Transverse colon (tissue), 4 donors: ENCODE results near the gene ATP6V1G1. TPM values are rescaled to one million over a fixed set of nuclear protein-coding genes. Genes with fewer than 3 reads are reported as not detected.

ENCODE experiments used
- DNase-seq: peaks from one replicate; pipeline ENCODE4 v3.0.0-alpha.2; 2019
- H3K27ac ChIP-seq, 4 donors: fragments of 200-600 bp; sonication (generic); 2 replicates each; pipeline ENCODE4 v1.5.1; 2016 to 2018; ENCODE audit warnings: inconsistent platforms in 4 of 4
- H3K27me3 ChIP-seq: fragments of 200-600 bp; sonication (generic); 2 replicates; pipeline ENCODE4 v1.5.1; 2017; ENCODE audit warnings: inconsistent platforms
- H3K36me3 ChIP-seq, 4 donors: fragments of 200-600 bp; sonication (generic); 2 replicates each; pipeline ENCODE4 v1.5.1; 2017 to 2019; ENCODE audit warnings: inconsistent platforms in 4 of 4
- H3K4me1 ChIP-seq, 4 donors: fragments of 200-600 bp; sonication (generic); 2 replicates each; pipeline ENCODE4 v1.5.1; 2017 to 2020; ENCODE audit warnings: inconsistent platforms in 4 of 4
- H3K4me3 ChIP-seq, 4 donors: fragments of 200-600 bp; sonication (generic); 1 replicate in 1 of 4; 2 replicates in 3 of 4; pipeline versions ENCODE4 v1.5.1 to v1.6.1; 2017 to 2019; ENCODE audit warnings: inconsistent platforms in 4 of 4
- H3K9me3 ChIP-seq, 2 donors: fragments of 200-600 bp; sonication (generic); 2 replicates each; pipeline ENCODE4 v1.5.1; 2017 to 2019; ENCODE audit warnings: inconsistent platforms in 2 of 2
- CTCF ChIP-seq, 5 experiments: fragments of 200-600 bp in 3 of 5; fragments of 450-650 bp in 2 of 5; sonication (generic) in 3 of 5; IDR thresholded peaks; 1 replicate in 2 of 5; 2 replicates in 3 of 5; pipeline ENCODE4 v1.5.1; 2016 to 2017; ENCODE audit warnings: antibody characterized with exemption in 5 of 5, inconsistent platforms in 3 of 5, mild to moderate bottlenecking in 2 of 5, moderate library complexity in 1 of 5
- EP300 ChIP-seq: sonication (generic); formaldehyde crosslinking; IDR thresholded peaks from one replicate; pipeline ENCODE4 v1.6.1; 2017; ENCODE audit warnings: antibody characterized with exemption, low read depth
- POLR2A ChIP-seq: fragments of 450-650 bp; IDR thresholded peaks from one replicate; pipeline ENCODE4 v1.6.1; 2016; ENCODE audit warnings: antibody characterized with exemption, mild to moderate bottlenecking, moderate library complexity
- POLR2AphosphoS5 ChIP-seq, 3 donors: sonication (generic); formaldehyde crosslinking; IDR thresholded peaks; one replicate each; pipeline ENCODE4 v1.6.1; 2016; ENCODE audit warnings: antibody characterized with exemption in 3 of 3
- WGBS, 2 donors: methylation state at CpG; one replicate each; pipeline ENCODE4 v1.1.5; 2018; ENCODE audit warnings: low coverage in 1 of 2; 5-methylcytosine and 5-hydroxymethylcytosine counted together
- in situ Hi-C, 4 donors: fragments of 200-750 bp; cut with MboI; loops; one replicate each; pipeline versions ENCODE4 v1.15.0 to v1.15.1; 2017; ENCODE audit warnings: low sequenced_read_pairs in 3 of 4, low pct_ligation_motif_present in 1 of 4, low pct_unique_long_range_greater_than_20kb in 1 of 4
- intact Hi-C: fragments of 100-400 bp; cut with DNase I; formaldehyde crosslinking; loops from one replicate; pipeline ENCODE4 v1.15.1; 2023; ENCODE audit warnings: low total_unique reads
- total RNA-seq, 4 donors: library from RNA; depleted of rRNA; stranded (reverse); fragments of >200 nt; gene quantifications; one replicate each; pipeline ENCODE4 v1.1.0, GENCODE V29; 2016

ATP6V1G1 gene
- total RNA-seq, 4 donors from 2014 or later = 102 to 144 (median 131) TPM

GRCh38 chr9:114624677-114625076 lies 37.1 kb downstream of the ATP6V1G1 start:
- H3K27me3 ChIP-seq = no peaks in the 10 kb centered on the region
- WGBS, 2 donors = 88 to 98% methylated on average over 2 of the region's 2 CpGs
- H3K4me1 ChIP-seq = peaks cover 0 to 3% (median 0%) of the 10 kb centered on the region in 4 donors
- no peak overlapping the region for H3K4me3 ChIP-seq
- no peak for TF ChIP-seq EP300
- no peak for TF ChIP-seq POLR2AphosphoS5 (IDR thresholded peaks at IDR 0.05)
- TF ChIP-seq POLR2A = no peak
- no peak for TF ChIP-seq CTCF (IDR thresholded peaks at IDR 0.05)
- peaks cover 0 to 17% (median 2%) of the 10 kb centered on the region in 4 donors for H3K36me3 ChIP-seq
- DNase-seq = no peak
- intact Hi-C loops (no loop called here), in situ Hi-C loops (no loop called here)
- no peak overlapping the region for H3K27ac ChIP-seq
- H3K9me3 ChIP-seq = no peaks in the 10 kb centered on the region

DNA sequence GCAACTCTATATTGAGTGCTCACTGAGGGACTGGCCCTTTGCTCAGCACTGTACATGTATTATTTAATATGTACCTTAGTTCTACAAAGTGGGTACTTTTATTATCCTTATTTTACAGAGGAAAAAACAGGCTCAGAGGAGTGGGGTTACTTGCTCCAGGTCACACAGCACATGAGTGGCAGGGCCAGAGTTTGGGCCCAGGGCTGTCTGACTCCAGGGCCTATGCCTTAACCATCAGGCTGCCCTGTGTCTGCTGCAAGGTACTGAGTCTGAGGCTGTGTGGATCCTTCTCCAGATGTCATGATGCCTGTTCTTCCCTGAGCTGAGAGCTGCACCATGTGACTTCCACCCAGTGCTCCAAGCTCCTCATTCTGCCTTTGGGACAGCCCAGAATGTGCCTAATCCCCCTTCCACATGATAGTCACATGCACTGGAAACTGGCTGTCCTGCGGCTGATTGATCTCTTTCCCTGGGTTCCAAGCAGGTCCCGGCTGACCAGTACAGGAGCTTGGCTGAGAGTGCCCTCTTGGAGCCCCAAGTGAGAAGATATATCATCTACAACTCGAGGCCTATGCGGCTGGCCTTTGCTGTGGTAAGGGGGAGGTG lies 38.9 kb downstream of the ATP6V1G1 start:
- no peak overlapping the region for H3K27ac ChIP-seq
- intact Hi-C loops = no loop called here

GRCh38 chr9:114627553-114627952 lies 40.0 kb downstream of the ATP6V1G1 start:
- H3K27ac ChIP-seq = no peak overlapping the region
- H3K4me3 ChIP-seq = no peak overlapping the region
- TF ChIP-seq POLR2AphosphoS5 (IDR thresholded peaks at IDR 0.05) (no peak), CTCF (IDR thresholded peaks at IDR 0.05) (no peak), POLR2A (no peak), EP300 (no peak)
- no peaks in the 10 kb centered on the region for H3K4me1 ChIP-seq
- no peaks in the 10 kb centered on the region for H3K27me3 ChIP-seq
- intact Hi-C loops (no loop called here), in situ Hi-C loops (no loop called here)
- no peak for DNase-seq
- WGBS, 2 donors = 90 to 96% methylated on average over 1 of the region's 1 CpG
- peaks cover 0 to 28% (median 2%) of the 10 kb centered on the region in 4 donors for H3K36me3 ChIP-seq
- H3K9me3 ChIP-seq = no peaks in the 10 kb centered on the region

More for the DNA sequence above, 38.9 kb downstream of the ATP6V1G1 start:
- DNase-seq = no peak
- H3K36me3 ChIP-seq = peaks cover 0 to 28% (median 2%) of the 10 kb centered on the region in 4 donors
- H3K27me3 ChIP-seq = no peaks in the 10 kb centered on the region
- no peak overlapping the region for H3K4me3 ChIP-seq
- no peaks in the 10 kb centered on the region for H3K9me3 ChIP-seq
- 89% methylated on average over 4 of the region's 4 CpGs; no CpG with 5 or more reads in 1 of the 2 donors for WGBS, 2 donors
- TF ChIP-seq EP300 (no peak), POLR2A (no peak), CTCF (IDR thresholded peaks at IDR 0.05) (no peak), POLR2AphosphoS5 (IDR thresholded peaks at IDR 0.05) (no peak)
- in situ Hi-C loops = no loop called here
- H3K4me1 ChIP-seq = no peaks in the 10 kb centered on the region

- TF ChIP-seq POLR2AphosphoS5 (IDR thresholded peaks at IDR 0.05) (no peak), CTCF (IDR thresholded peaks at IDR 0.05) (no peak), POLR2A (no peak), EP300 (no peak)
- in situ Hi-C loops = no loop called here
- no peak for DNase-seq
Observed at GRCh38 chr9:114629563-114630090, 42.1 kb downstream of the ATP6V1G1 start.

More at GRCh38 chr9:114629563-114630090, 42.1 kb downstream of the ATP6V1G1 start:
- Histone ChIP-seq H3K4me3 (no peak overlapping the region), H3K36me3 (peaks cover 0 to 28% (median 4%) of the 10 kb centered on the region in 4 donors), H3K27ac (no peak overlapping the region), H3K27me3 (no peaks in the 10 kb centered on the region), H3K4me1 (no peaks in the 10 kb centered on the region), H3K9me3 (no peaks in the 10 kb centered on the region)
- 81 to 86% methylated on average over 3 to 7 of the region's 7 CpGs for WGBS, 2 donors
- intact Hi-C loops = no loop called here
